GM18519 (cell line): ENCODE data around the gene ADCY3.

Source experiments
- ATAC-seq: cut with Tn5 transposase; IDR thresholded peaks from one replicate; pipeline ENCODE4 v1.9.1; 2021; ENCODE audit warnings: mild to moderate bottlenecking, moderate library complexity; ENCODE audit not compliant: unreplicated experiment, low FRiP score

ADCY3 gene

GRCh38 chr2:24920098-24920808 is at the start of gene ADCY3:
ADCY3 (minus strand) TSS chr2:24920237; CDS start chr2:24918987, 1,250 bp downstream.
- peak; percentile 37 for ATAC-seq

GRCh38 chr2:24969784-24970183 is 49.7 kb upstream of the ADCY3 start:
- ATAC-seq, result no peak

GRCh38 chr2:24961903-24962302 is 41.9 kb upstream of the ADCY3 start:
- ATAC-seq, result no peak

- no peak for ATAC-seq
Measured at GRCh38 chr2:24959761-24960160, 39.7 kb upstream of the ADCY3 start.

- ATAC-seq, result no peak
Measured at GRCh38 chr2:24958411-24958935, 38.4 kb upstream of the ADCY3 start.

GRCh38 chr2:24957976-24958375 is 37.9 kb upstream of the ADCY3 start:
- ATAC-seq, result no peak

GRCh38 chr2:24957221-24957620 is 37.2 kb upstream of the ADCY3 start:
- ATAC-seq, result no peak

- ATAC-seq, result no peak
Measured at GRCh38 chr2:24955921-24956320, 35.9 kb upstream of the ADCY3 start.

- no peak for ATAC-seq
Measured at GRCh38 chr2:24955232-24955631, 35.2 kb upstream of the ADCY3 start.

- ATAC-seq, result no peak
Measured at GRCh38 chr2:24950102-24950501, 30.1 kb upstream of the ADCY3 start.

- no peak for ATAC-seq
Measured at GRCh38 chr2:24948506-24948905, 28.5 kb upstream of the ADCY3 start.

- ATAC-seq, result no peak
Measured at GRCh38 chr2:24947561-24948157, 27.6 kb upstream of the ADCY3 start.

- no peak for ATAC-seq
Measured at GRCh38 chr2:24945907-24946306, 25.9 kb upstream of the ADCY3 start.

- no peak for ATAC-seq
Measured at GRCh38 chr2:24943427-24944053, 23.5 kb upstream of the ADCY3 start.

- no peak for ATAC-seq
Measured at GRCh38 chr2:24939353-24939752, 19.3 kb upstream of the ADCY3 start.

GRCh38 chr2:24937236-24937635 is 17.2 kb upstream of the ADCY3 start:
- no peak for ATAC-seq

GRCh38 chr2:24935145-24935544 is 15.1 kb upstream of the ADCY3 start:
- ATAC-seq, result no peak

- no peak for ATAC-seq
Measured at GRCh38 chr2:24932715-24933114, 12.7 kb upstream of the ADCY3 start.

GRCh38 chr2:24930768-24931167 is 10.7 kb upstream of the ADCY3 start:
- peak; percentile 78 for ATAC-seq

GRCh38 chr2:24929230-24929629 is 9.2 kb upstream of the ADCY3 start:
- no peak for ATAC-seq

GRCh38 chr2:24928036-24928435 is 8.0 kb upstream of the ADCY3 start:
- no peak for ATAC-seq
